ENCODE measurements around the gene CPA5. TPM values are rescaled to one million over a fixed set of nuclear protein-coding genes. Genes with fewer than 3 reads are reported as not detected.

The CPA5 gene
- polyA plus RNA-seq, 3 donors, result not detected

DNA sequence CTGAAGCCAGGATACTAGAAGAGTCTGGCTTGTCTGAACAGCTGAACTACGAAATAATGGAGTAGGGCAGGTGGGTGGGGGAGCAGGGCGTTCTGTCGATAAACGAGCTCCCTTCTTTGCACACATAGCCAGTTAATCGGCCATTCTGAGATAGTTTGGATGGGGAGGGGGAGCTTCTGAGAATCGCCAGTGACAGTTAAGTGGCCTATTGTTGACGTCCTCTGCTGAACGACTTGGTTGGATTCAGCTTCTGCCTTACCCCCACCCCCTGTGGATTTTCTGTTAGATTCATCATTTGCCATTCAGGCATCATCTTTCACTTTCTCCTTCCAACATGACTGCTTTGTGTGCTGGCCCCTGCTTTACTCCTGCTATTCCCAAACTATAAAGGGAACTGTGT, 520 bp downstream of the CPA5 start:
- H3K36me3 ChIP-seq (replicated peaks in 1 of 2; ENCODE audit: control insufficient read depth in 1 of 2, insufficient read depth in 2 of 2, low read length in 2 of 2), result no peaks in the 10 kb centered on the region
- H3K4me3 ChIP-seq (replicated peaks in 1 of 3; ENCODE audit: low read depth in 2 of 3, low read length in 3 of 3), result no peak overlapping the region
- peaks cover 0 to 4% of the 10 kb centered on the region in 2 donors for H3K9me3 ChIP-seq (replicated peaks in 1 of 2; ENCODE audit: control insufficient read depth in 1 of 2, insufficient read depth in 1 of 2, low read length in 2 of 2)
- intact Hi-C loops (cut with micrococcal nuclease), result no loop called here
- H3K27me3 Mint-ChIP-seq (ENCODE audit: low read depth in 3 of 3), result peaks cover 0 to 8% (median 0%) of the 10 kb centered on the region in 3 donors
- H3K27ac ChIP-seq (ENCODE audit: low read depth in 1 of 2, low read length in 2 of 2), result no peak overlapping the region
- H3K4me1 Mint-ChIP-seq, result no peaks in the 10 kb centered on the region
- no peak for DNase-seq
- H3K4me3 Mint-ChIP-seq, result no peak overlapping the region
- TF ChIP-seq, protein P1, sequence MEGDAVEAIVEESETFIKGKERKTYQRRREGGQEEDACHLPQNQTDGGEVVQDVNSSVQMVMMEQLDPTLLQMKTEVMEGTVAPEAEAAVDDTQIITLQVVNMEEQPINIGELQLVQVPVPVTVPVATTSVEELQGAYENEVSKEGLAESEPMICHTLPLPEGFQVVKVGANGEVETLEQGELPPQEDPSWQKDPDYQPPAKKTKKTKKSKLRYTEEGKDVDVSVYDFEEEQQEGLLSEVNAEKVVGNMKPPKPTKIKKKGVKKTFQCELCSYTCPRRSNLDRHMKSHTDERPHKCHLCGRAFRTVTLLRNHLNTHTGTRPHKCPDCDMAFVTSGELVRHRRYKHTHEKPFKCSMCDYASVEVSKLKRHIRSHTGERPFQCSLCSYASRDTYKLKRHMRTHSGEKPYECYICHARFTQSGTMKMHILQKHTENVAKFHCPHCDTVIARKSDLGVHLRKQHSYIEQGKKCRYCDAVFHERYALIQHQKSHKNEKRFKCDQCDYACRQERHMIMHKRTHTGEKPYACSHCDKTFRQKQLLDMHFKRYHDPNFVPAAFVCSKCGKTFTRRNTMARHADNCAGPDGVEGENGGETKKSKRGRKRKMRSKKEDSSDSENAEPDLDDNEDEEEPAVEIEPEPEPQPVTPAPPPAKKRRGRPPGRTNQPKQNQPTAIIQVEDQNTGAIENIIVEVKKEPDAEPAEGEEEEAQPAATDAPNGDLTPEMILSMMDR (IDR thresholded peaks at IDR 0.05), result no peak
- H3K36me3 Mint-ChIP-seq, result no peaks in the 10 kb centered on the region
- H3K79me2 ChIP-seq (ENCODE audit: insufficient read depth, low read length), result no peaks in the 10 kb centered on the region
- peaks cover 0 to 7% (median 2%) of the 10 kb centered on the region in 7 donors for H3K9me3 Mint-ChIP-seq
- no peaks in the 10 kb centered on the region for H3K4me1 ChIP-seq (ENCODE audit: control insufficient read depth in 1 of 2, insufficient read depth in 2 of 2, low read length in 2 of 2)
- H2AFZ ChIP-seq (ENCODE audit: insufficient read depth, low read depth, low read length, poor library complexity, severe bottlenecking), result no peak overlapping the region
- no CpG with 5 or more reads among the region's 8 CpGs for WGBS (ENCODE audit: insufficient coverage)
- H3K27me3 ChIP-seq (ENCODE audit: control insufficient read depth in 2 of 2, insufficient read depth in 2 of 2, low read length in 2 of 2), result no peaks in the 10 kb centered on the region
- H4K20me1 ChIP-seq (ENCODE audit: insufficient read depth, low read length), result no peaks in the 10 kb centered on the region
- H3K9ac ChIP-seq (ENCODE audit: insufficient read depth, low read length, poor library complexity, severe bottlenecking), result no peak overlapping the region
- H3K27ac Mint-ChIP-seq, result no peak overlapping the region
- H3K4me2 ChIP-seq (replicated peaks; ENCODE audit: extremely low read depth, low read length, poor library complexity, severe bottlenecking), result no peak overlapping the region

DNA sequence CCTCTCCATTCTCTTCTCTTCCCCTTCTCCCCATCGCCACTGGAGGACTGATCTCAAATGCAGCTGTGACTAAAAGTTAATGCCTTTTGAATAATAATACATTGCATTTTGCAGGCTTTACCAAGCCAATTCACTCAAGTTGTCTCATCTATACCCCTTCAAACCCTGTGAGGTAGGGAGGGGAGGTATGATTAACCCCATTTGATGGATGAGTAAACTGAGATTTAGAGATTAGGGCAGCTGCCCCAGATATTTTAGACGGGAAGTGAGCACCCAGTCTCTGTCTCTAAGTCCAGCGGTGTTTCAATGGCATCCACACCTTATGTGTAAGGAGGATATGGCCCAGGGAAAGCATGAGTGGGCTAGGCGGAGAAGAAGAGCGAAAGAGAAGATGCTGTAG, 1.1 kb downstream of the CPA5 start:
- Histone ChIP-seq H3K4me2 (replicated peaks; ENCODE audit: extremely low read depth, low read length, poor library complexity, severe bottlenecking) (no peak overlapping the region), H3K4me1 (ENCODE audit: control insufficient read depth in 1 of 2, insufficient read depth in 2 of 2, low read length in 2 of 2) (no peaks in the 10 kb centered on the region), H3K27me3 (ENCODE audit: control insufficient read depth in 2 of 2, insufficient read depth in 2 of 2, low read length in 2 of 2) (no peaks in the 10 kb centered on the region), H3K4me3 (replicated peaks in 1 of 3; ENCODE audit: low read depth in 2 of 3, low read length in 3 of 3) (no peak overlapping the region), H3K27ac (ENCODE audit: low read depth in 1 of 2, low read length in 2 of 2) (no peak overlapping the region), H3K9me3 (replicated peaks in 1 of 2; ENCODE audit: control insufficient read depth in 1 of 2, insufficient read depth in 1 of 2, low read length in 2 of 2) (peaks cover 0 to 4% of the 10 kb centered on the region in 2 donors), H3K79me2 (ENCODE audit: insufficient read depth, low read length) (no peaks in the 10 kb centered on the region), H3K9ac (ENCODE audit: insufficient read depth, low read length, poor library complexity, severe bottlenecking) (no peak overlapping the region), H3K36me3 (replicated peaks in 1 of 2; ENCODE audit: control insufficient read depth in 1 of 2, insufficient read depth in 2 of 2, low read length in 2 of 2) (no peaks in the 10 kb centered on the region), H4K20me1 (ENCODE audit: insufficient read depth, low read length) (no peaks in the 10 kb centered on the region), H2AFZ (ENCODE audit: insufficient read depth, low read depth, low read length, poor library complexity, severe bottlenecking) (no peak overlapping the region)
- no peak overlapping the region for H3K27ac Mint-ChIP-seq
- H3K4me3 Mint-ChIP-seq, result no peak overlapping the region
- WGBS (ENCODE audit: insufficient coverage), result 96% methylated on average over 3 of the region's 5 CpGs
- no peaks in the 10 kb centered on the region for H3K36me3 Mint-ChIP-seq
- no peak for DNase-seq
- intact Hi-C loops (cut with micrococcal nuclease), result no loop called here
- peaks cover 0 to 7% (median 1%) of the 10 kb centered on the region in 7 donors for H3K9me3 Mint-ChIP-seq
- H3K27me3 Mint-ChIP-seq (ENCODE audit: low read depth in 3 of 3), result peaks cover 0 to 8% (median 0%) of the 10 kb centered on the region in 3 donors
- TF ChIP-seq, protein P1 (IDR thresholded peaks at IDR 0.05), result no peak
- H3K4me1 Mint-ChIP-seq, result peaks cover 4% of the 10 kb centered on the region
